ENCODE data around the gene THADA.
"Not testable (repeated sequence)": the region's sequence is repeated elsewhere in the genome, so short reads cannot be mapped to it uniquely, and the experiment has no call there.

THADA gene

DNA sequence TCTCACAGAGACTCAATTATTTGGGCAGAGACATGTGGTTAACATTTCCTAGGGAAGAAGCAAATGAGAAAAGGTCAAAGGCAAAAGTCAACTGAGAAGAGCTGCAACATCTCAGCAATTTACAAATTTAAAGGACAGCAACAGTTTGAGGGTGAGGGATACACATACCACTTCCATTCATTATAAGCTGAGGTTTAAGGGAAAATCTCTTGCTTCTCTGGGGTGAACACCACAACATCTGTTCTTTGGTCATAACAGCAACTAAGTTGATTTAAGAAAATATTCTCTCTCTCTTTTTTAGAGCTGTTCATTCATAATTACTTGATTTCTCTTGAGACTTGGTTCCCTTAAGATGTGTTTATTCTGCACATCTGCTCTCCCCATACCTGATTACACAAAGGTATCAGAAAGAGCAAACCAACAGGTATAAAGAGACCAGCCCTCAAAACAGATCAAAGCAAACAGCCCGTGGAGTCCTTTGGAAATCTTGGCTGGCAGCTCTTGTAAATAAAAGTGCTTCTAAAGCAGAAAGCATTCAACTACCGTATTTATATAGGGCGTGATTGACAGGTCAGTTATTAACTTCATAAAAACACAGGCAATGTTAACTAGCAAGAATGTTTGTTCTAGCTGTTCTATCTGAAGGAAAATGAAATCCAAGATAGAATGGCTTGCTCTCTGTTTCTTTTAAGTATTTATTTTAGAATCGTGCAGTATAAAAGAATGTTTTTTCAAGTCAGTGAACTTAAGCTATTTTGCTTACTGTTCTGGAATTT, 132.8 kb downstream of the THADA start:
- DNase-seq (ENCODE audit: low read depth in 2 of 2) = no peak

DNA sequence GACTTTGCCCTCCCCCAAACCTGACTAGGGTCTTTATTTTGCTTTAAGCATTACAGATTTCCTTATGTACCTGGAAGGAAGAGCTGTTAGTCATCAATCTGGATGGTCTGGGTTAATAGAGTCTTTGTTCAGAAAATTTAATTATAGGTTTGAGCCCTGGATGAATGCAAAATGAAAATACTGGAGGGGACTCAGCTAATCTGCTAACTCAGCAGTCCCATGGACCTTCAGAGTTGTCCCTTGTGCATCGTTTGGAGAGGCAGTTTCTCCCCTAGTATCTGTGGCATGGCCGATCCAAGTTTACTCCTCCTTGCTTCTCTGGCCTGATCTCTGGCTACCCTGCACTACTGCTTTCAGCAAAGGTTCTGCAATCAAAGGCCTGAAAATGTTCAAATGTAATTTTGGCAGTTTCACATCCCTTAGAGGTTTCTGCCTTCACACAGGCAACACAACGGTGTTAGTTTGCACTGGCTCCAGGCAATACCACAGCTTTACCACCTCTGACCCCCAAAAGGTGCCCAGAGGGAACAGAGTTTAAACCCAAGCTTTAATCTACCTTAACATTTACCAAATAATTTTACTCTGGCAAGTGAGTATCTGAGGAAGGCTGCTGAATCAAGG, 134.3 kb downstream of the THADA start:
- no peak for DNase-seq (ENCODE audit: low read depth in 2 of 2)

DNA sequence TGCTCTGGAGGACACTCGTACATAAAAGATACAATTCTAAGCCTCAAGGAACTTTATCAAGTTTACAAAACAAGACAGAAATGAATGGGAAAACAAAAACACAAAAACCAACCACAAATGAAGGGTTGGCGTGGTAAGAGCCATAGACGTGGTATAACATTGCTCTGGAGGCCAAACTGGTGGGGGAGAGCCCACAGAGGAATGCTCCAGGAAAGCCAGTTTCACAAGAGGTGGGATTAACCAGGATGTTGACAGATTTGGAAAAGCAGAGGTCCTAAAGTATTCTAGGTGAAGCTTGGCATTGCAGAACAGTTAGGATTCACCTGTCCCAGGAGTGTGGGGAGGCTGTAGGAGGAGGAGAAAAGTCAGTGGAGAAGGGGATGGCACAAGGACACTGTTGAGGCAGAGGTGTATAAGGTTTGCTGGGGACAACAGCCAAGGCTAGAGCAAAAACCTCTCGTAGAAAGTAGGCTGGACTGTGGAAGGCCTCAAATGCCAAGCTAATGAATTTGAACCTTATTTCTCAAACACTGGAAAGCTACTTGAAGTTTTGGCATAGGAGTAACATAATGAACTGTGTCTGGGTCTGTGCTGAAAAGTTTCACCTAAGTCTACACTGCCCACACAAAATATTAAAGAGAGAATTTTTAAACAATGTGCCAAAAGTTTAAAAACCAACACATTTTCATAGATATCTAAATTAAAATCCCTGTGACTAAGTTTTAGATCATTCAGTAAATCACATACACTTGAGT, 135.1 kb downstream of the THADA start:
- DNase-seq (ENCODE audit: low read depth in 2 of 2) = no peak

DNA sequence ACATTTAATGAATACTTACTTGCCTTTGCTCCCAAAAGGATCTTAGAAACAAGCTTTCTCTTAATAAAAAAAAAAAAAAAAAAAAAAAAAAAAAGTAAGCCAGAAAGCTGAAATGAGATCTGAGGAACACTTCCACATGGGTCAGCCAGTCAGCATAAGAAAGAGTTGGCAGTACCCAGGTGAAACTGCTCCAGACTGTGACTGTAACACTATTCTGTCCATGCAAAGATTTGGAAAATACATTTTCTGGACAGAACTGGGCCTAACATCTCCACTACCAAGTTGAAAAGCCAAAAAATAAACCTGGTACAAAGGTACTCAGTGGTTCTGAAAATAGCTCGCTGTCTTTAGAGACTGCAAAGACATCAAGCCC, 135.7 kb downstream of the THADA start:
- no peak for DNase-seq (ENCODE audit: low read depth in 2 of 2)

DNA sequence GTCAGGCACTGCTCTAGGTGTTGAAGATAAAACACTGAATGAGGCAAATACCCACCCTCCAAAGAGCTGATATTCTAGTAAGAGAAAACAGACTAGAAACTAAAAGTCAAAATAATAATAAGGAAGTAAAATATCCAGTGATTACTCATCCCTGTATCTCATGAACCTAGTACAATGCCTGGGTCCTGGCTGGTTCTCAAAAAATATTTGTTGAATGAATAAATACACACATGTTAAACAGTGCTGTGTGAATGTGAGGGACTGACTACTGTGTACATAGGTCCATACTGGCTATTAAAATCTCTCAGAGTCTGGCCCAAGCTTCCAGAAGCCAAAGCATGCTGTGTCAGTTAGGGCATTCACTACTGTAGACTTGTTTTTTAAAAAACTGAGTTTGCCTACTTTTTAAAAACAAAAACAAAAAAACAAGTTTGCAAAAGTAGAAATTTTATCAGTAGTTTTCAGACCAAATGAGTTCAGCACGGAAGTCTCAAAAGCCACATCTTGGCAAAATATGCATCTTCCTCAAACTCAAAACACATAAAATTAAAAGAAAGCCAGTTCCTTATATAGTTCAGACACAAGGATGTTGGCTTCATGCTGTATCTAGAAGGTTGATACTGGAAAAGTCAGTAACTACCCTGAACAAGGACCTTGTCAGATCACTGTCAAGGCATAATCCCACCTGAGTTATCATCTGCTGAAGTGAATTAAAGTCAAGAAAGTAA, 136.2 kb downstream of the THADA start:
- DNase-seq (ENCODE audit: low read depth in 2 of 2) = no peak

DNA sequence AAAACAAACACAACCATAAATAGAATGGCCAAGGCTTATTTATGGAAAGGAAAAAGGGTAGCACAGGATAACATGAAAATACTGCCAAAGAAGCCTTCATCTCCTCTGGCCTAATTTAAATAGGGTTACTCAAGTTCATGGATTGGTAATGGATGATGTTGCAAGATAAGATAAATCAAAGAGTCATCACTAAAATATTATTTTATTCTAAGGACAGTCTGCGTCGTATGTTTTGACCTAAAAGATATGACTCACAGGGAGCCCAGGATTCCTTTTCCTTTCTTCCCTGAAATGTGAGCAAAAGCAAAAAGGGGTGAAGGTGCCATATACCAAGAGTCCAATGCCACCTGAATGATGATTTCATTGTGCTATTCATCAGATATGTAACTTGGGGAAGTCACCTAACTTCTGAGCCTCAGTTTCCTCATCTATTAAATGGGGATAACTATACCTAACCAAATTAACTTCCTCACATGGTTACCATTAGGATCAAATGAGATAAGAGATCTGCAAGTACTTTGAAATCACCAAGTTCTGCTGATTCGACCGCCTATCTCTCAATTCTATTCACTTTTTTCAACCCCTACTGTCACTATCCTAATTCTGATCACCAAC, 137.7 kb downstream of the THADA start:
- DNase-seq (ENCODE audit: low read depth in 2 of 2) = no peak

DNA sequence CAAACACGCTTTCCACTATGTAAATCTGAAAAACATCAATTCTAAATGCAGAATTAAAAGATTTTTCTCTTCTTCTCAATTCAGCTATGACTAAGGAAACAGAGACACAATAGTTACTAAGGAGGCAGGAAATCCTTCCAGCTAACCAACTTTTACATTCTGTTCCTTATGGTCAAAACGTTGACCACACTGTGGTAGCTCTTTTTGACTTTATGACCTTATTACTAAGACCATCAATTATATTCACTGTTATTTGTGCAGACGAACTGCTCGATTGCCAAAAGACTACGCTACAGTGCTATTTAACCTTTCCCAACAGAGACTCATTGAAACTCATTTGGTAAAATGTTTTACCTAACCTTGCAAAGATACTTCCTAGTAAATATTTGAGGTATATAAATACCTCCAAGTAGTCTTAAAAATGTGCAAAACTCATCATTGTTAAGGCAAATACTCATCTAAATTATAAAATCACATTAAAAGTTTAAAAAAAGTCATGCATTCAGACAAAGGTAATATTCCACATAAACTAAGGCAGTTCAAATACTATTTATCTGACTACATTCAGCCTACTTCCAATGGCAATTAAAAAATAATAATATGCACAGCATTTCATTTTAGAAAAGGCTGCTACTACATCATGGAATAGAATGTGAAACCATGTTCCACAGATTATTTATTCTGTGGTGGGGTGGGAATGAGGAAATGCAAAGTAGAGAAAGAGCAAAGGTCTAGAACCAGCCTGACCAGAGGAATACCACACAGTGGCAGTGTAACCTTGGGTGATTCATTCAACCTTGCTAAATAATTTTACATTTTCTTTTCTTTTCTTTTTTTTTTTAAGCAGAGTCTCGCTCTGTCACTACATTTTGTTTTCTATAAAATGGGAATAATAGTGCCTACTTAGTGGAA, 139.9 kb downstream of the THADA start:
- DNase-seq (ENCODE audit: low read depth in 2 of 2) = no peak

DNA sequence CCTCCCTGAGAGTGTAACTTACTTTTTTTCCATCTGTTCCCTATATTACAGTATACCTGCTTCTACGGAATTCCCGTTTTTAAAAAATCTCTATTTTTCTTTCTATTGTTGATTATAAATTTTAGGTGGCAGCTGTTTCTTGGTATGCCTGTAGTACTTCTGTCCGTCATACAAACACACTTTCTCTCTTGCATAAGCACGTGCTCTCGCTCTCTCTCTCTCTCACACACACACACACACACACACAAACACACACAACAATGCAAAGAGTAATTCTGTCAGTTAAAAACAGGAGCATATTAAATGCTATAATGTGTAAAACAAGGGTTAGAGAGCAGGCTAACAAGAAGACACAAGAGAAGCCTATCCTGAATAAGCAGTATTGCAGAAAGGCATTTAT, 140.5 kb downstream of the THADA start:
- no peak for DNase-seq (ENCODE audit: low read depth in 2 of 2)

DNA sequence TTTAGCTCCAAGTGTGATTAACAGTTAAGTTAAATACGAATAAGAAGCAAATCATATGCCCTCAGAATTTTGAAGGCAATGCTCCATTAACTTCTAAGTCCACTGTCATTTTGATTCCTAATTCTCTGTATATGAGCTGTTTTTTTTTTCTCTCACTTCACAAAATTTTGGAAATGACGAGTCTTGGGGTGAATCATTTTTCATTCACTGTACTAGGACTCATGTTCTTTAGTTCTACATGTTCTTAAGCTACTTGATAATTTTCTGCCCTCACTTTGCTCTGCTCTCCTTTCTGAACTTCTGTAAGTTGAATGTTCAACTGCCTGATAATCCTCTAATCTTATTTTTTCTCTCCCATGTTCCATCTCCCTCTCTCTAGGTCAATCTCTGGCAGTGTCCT, 141.0 kb downstream of the THADA start:
- DNase-seq (ENCODE audit: low read depth in 2 of 2) = no peak

DNA sequence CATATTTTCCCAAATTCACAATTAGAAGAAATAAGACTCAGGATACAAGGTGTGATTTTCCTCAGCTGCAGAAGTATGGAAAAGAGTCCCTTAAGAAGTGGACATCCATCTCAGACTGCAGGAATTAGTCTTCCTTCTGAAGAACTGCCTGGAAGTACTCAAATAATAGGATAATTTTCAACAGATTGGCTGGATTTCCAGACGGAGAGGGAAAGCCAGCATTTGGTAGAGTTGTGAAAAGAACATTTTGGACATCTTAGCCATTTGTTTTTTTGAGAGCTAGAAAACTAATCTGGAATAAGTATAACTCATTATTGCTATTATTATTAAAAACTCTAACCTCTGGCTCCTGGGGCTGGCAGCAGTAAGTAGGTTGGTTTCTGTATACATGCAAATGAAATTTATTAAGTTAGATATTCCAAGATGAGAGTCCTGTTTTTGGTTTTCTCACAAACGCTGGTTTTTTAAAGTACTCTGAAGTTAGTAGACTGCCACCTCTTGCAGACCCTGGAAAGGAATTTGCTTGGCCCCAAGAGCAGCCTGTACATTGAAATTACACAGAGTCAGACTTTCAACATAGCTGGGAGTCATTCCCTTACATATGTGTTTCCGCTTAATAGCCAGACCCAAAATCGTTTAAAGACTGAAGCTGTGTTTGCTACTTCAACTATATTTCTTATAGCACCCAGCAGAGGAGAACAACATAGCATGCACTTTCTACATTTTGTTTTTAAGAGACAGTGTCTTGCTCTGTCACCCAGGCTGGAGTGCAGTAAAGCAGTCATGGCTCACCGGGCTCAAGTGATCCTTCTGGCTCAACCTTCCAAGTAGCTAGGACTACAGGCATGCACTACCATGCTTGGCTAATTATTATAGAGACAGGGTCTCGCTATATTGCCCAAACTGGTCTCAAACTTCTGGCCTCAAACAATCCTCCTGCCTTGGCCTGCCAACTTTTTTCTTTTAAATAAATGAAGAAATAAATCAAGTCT, 142.4 kb downstream of the THADA start:
- DNase-seq (ENCODE audit: low read depth in 2 of 2) = no peak

DNA sequence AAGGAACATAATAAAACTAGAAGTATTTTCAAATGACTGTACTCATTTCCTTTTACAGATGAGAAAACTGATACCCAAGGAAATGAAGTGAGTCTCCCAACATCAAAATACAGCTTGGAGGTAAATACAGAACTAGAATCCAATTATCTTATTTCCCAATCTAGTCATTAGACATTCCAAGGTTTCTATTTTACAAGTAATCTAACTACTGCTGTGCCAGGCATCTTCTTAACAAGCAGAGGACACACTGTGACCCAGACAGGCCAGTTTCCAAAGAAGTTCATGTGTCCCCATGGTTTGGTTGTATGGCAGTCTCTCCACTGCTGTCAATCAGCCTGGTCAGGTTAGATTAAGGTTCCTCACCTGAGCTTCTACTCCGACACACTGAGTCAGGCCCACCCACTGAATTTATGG, 143.5 kb downstream of the THADA start:
- DNase-seq (ENCODE audit: low read depth in 2 of 2) = no peak

DNA sequence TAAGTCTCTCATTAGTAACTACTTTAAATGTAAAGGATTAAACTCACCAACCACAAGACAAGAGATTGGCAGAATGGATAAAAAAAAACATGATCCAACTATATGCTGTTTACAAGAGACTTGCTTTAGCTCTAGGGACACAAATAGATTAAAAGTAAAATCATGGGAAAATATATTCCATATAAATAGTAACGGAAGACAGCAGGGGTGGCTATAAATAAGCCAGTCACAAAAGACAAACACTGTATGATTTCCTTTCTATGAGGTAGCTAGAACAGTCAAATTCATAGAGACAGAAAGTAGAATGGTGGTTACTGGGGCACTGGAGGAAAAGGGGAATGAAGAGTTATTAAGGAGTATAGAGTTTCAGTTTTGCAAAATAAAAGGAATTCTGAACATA, 145.2 kb downstream of the THADA start:
- DNase-seq (ENCODE audit: low read depth in 2 of 2) = no peak

DNA sequence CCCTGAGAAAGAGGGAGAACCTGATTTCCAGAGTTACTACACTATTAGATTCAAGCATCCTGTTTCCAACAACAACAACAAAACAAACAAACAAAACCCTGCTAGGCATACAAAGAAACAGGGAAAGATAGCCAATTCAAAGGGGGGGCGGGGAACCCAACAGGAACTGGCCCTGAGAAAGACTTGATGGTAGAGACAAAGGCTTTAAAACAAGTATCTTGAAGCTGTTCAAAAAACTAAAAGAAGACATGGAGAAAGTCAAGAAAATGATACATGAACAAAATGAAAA, 147.1 kb downstream of the THADA start:
- DNase-seq (ENCODE audit: low read depth in 2 of 2) = no peak

DNA sequence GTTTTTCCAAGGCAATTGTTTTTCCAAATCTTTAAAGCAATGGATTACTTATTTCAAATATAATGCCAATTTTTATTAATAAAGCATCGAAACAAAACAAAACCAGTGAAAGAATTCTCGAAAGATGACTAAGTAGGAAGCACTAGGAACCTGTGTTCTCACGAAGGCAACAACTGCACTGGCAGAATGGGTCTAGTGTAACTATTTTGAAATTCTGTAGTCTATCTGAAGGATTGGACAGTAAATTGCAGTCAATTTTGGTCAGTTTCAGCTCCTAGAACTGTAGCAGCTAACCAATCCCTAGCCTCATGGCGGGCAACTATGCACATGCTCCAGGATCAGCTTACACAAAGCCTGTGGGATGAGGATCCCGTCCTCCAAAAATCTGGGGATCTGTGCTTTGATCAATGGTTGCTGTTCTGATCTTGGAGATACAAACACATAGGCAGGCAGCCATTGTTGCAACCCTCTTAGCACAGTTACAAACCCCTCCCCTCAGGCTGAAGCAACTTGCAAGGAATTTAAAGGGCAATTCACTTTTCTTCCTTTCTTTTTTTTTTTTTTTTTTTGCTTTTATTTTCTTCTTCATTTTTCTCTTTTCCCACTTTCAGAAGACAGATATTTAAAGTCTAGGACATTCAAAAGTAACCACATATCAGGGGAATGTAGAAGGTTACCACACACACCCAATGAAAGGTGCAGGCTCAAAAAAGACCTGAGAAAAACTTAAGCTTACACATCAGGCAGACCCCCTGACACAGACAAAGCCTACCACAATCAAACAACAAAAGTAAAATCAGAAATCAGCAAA, 147.6 kb downstream of the THADA start:
- no peak for DNase-seq (ENCODE audit: low read depth in 2 of 2)

DNA sequence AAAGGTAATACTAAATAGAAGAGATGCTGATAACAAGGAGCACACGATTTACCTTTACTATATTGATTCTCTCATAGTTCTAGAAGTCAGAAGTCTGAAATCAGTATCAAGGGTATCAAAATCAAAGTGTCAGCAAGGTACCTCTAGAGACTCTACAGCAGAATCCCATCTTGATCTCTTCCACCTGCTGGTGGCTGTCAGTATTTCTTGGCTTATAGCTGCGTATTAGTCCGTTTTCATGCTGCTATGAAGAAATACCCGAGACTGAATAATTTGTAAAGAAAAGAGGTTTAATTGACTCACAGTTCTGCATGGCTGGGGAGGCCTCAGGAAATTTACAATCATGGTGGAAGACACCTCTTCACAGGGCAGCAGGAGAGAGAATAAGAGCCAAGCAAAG, 149.1 kb downstream of the THADA start:
- DNase-seq (ENCODE audit: low read depth in 2 of 2) = not testable (repeated sequence)

DNA sequence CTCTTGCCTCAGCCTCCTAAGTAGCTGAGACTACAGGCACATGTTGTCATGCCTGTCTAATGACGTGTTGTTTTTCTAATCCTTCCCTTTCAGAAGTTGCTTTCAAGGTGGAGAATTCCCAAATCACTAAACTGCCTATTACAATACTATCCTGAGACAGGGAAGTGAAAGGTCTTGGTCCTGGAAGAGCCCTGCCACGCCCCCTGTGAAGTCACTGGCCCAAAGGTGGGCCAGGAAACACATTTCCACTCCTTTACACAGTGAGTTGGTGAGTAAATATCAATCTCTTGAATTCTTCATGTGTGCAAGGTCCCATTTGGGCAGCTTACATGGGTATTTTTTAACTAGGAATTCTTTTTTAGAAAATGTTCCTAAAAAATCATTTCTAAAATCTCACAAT, 150.1 kb downstream of the THADA start:
- no peak for DNase-seq (ENCODE audit: low read depth in 2 of 2)

DNA sequence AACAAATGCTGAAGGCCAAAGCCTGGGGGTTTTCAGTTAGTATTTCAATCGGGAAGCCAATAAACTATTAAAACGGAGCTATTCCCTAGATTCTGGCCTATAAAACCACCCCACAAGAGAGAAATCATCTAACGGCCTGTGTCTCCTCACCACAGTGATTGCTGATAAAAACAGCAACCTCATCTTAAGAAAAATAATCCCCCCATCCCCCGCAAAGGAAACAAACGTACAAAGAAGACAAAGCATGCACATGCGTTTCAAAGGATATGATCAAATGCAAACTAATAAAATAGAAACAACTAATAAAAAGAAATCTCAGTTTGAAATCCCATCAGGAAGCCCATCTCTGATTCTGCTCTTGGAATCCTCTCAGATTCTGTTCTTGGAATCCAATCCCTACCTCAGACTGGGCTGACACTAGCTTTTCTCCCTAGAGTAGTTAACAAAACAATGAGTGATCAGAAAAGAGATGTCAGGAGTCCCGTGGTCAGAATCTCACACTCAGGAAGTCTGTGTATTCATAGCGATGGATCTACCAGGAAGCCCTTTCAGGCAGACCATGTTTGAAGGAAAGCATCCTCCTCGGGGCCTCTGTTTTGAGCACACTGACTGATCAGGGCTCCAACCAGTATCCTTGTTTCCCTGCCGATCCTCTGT, 150.7 kb downstream of the THADA start:
- no peak for DNase-seq (ENCODE audit: low read depth in 2 of 2)

DNA sequence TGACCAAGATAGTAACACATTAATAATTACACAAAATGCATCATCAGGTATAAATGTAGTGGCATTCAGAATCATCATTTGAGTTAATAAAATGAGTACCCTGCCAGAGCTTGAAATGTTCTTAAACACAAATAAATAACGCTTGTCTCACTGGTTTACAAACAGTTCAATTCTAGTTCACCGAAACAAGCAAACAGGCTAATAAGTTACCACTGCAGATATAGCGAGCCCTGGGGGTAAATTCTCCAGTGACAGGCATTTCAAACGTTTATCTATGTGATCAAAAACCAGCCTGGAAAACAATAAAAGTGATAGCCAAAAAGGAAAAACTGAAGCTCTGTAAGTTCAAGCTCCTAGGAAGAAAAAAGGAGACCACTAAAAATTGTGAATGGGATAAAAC, 152.6 kb downstream of the THADA start:
- no peak for DNase-seq (ENCODE audit: low read depth in 2 of 2)

Data from stimulated activated CD4-positive, alpha-beta T cell treated with anti-CD3 and anti-CD28 coated beads, Interleukin-1b, Interleukin-23, amount 100 ng/mL, for 1 hour (primary cell).